ENCODE data around the gene ACOX2.

ACOX2 gene

GRCh38 chr3:58556761-58557221, 19.8 kb upstream of the ACOX2 start:
- no peak for DNase-seq
- no peak for ATAC-seq

GRCh38 chr3:58556001-58556400, 19.0 kb upstream of the ACOX2 start:
- no peak overlapping the region for H3K27ac Mint-ChIP-seq
- DNase-seq (no peak), ATAC-seq (no peak)
- no peaks in the 10 kb centered on the region for H3K4me1 Mint-ChIP-seq
- H3K27me3 Mint-ChIP-seq: peaks cover 17% of the 10 kb centered on the region
- H3K9me3 Mint-ChIP-seq: peaks cover 9 to 12% of the 10 kb centered on the region in 2 donors
- H3K4me3 Mint-ChIP-seq: no peak overlapping the region

More at GRCh38 chr3:58556761-58557221, 19.8 kb upstream of the ACOX2 start:
- Mint-ChIP-seq H3K4me1 (no peaks in the 10 kb centered on the region), H3K4me3 (no peak overlapping the region), H3K27me3 (peaks cover 17% of the 10 kb centered on the region), H3K9me3 (peaks cover 5 to 8% of the 10 kb centered on the region in 2 donors), H3K27ac (peak overlapping the region in 1 of 2 donors; percentile 79)

GRCh38 chr3:58555203-58555602, 18.2 kb upstream of the ACOX2 start:
- Mint-ChIP-seq H3K4me3 (no peak overlapping the region), H3K27ac (no peak overlapping the region), H3K9me3 (peaks cover 9 to 12% of the 10 kb centered on the region in 2 donors), H3K27me3 (peaks cover 17% of the 10 kb centered on the region), H3K4me1 (no peaks in the 10 kb centered on the region)
- ATAC-seq (no peak), DNase-seq (no peak)

GRCh38 chr3:58553003-58553402, 16.0 kb upstream of the ACOX2 start:
- peaks cover 9 to 12% of the 10 kb centered on the region in 2 donors for H3K9me3 Mint-ChIP-seq
- no peak for DNase-seq
- peaks cover 17% of the 10 kb centered on the region for H3K27me3 Mint-ChIP-seq
- H3K27ac Mint-ChIP-seq: no peak overlapping the region
- ATAC-seq: no peak
- no peaks in the 10 kb centered on the region for H3K4me1 Mint-ChIP-seq
- no peak overlapping the region for H3K4me3 Mint-ChIP-seq

- ATAC-seq (no peak), DNase-seq (no peak)
- H3K4me3 Mint-ChIP-seq: no peak overlapping the region
- no peaks in the 10 kb centered on the region for H3K4me1 Mint-ChIP-seq
- H3K27me3 Mint-ChIP-seq: peaks cover 12% of the 10 kb centered on the region
- H3K9me3 Mint-ChIP-seq: peaks cover 9 to 12% of the 10 kb centered on the region in 2 donors
- no peak overlapping the region for H3K27ac Mint-ChIP-seq
Measured at GRCh38 chr3:58551636-58552180, 14.7 kb upstream of the ACOX2 start.

- Mint-ChIP-seq H3K4me3 (no peak overlapping the region), H3K4me1 (no peaks in the 10 kb centered on the region), H3K27ac (no peak overlapping the region), H3K9me3 (no peaks in the 10 kb centered on the region), H3K27me3 (peaks cover 9% of the 10 kb centered on the region)
- no peak for ATAC-seq
- no peak for DNase-seq
Measured at GRCh38 chr3:58544541-58544940, 7.6 kb upstream of the ACOX2 start.

- no peak for DNase-seq
- Mint-ChIP-seq H3K27ac (no peak overlapping the region), H3K9me3 (no peaks in the 10 kb centered on the region), H3K27me3 (peaks cover 9% of the 10 kb centered on the region), H3K4me1 (peaks cover 11% of the 10 kb centered on the region), H3K4me3 (no peak overlapping the region)
- ATAC-seq: no peak
Measured at GRCh38 chr3:58540176-58540858, 3.3 kb upstream of the ACOX2 start.

- Mint-ChIP-seq H3K9me3 (no peaks in the 10 kb centered on the region), H3K27me3 (peaks cover 4% of the 10 kb centered on the region), H3K4me1 (peaks cover 11% of the 10 kb centered on the region), H3K27ac (no peak overlapping the region), H3K4me3 (no peak overlapping the region)
- no peak for ATAC-seq
- DNase-seq: no peak
Measured at GRCh38 chr3:58539626-58540025, 2.6 kb upstream of the ACOX2 start.

- H3K27me3 Mint-ChIP-seq: no peaks in the 10 kb centered on the region
- ATAC-seq (no peak), DNase-seq (no peak)
- H3K4me1 Mint-ChIP-seq: peaks cover 18% of the 10 kb centered on the region
- H3K27ac Mint-ChIP-seq: no peak overlapping the region
- no peak overlapping the region for H3K4me3 Mint-ChIP-seq
- no peaks in the 10 kb centered on the region for H3K9me3 Mint-ChIP-seq
Measured at GRCh38 chr3:58537412-58538301, 667 bp upstream of the ACOX2 start.

GRCh38 chr3:58535531-58536500, 1.2 kb downstream of the ACOX2 start:
- H3K27me3 Mint-ChIP-seq: no peaks in the 10 kb centered on the region
- peak overlapping the region in 1 of 2 donors; percentile 55 for H3K27ac Mint-ChIP-seq

GRCh38 chr3:58534592-58535494, 2.1 kb downstream of the ACOX2 start:
- H3K27ac Mint-ChIP-seq: peak overlapping the region in 1 of 2 donors; percentile 55
- no peak overlapping the region for H3K4me3 Mint-ChIP-seq
- DNase-seq (no peak), ATAC-seq (no peak)
- H3K4me1 Mint-ChIP-seq: peaks cover 27% of the 10 kb centered on the region
- no peaks in the 10 kb centered on the region for H3K27me3 Mint-ChIP-seq
- no peaks in the 10 kb centered on the region for H3K9me3 Mint-ChIP-seq

More at GRCh38 chr3:58535531-58536500, 1.2 kb downstream of the ACOX2 start:
- Mint-ChIP-seq H3K4me3 (no peak overlapping the region), H3K9me3 (no peaks in the 10 kb centered on the region), H3K4me1 (peaks cover 27% of the 10 kb centered on the region)
- ATAC-seq (no peak), DNase-seq (no peak)

- Mint-ChIP-seq H3K4me1 (peaks cover 27% of the 10 kb centered on the region), H3K4me3 (peak overlapping the region; percentile 9 to 55), H3K27ac (peak overlapping the region in 1 of 2 donors; percentile 82), H3K27me3 (no peaks in the 10 kb centered on the region), H3K9me3 (no peaks in the 10 kb centered on the region)
- ATAC-seq (peak; percentile 93), DNase-seq (peak; percentile 80 to 87)
Measured at GRCh38 chr3:58532794-58533220, 4.2 kb downstream of the ACOX2 start.

- no peak for DNase-seq
- ATAC-seq: no peak
- Mint-ChIP-seq H3K9me3 (no peaks in the 10 kb centered on the region), H3K27me3 (no peaks in the 10 kb centered on the region), H3K27ac (no peak overlapping the region), H3K4me3 (no peak overlapping the region), H3K4me1 (peaks cover 27% of the 10 kb centered on the region)
Measured at GRCh38 chr3:58531956-58532355, 5.0 kb downstream of the ACOX2 start.

GRCh38 chr3:58531555-58531954, 5.4 kb downstream of the ACOX2 start:
- peaks cover 25% of the 10 kb centered on the region for H3K4me1 Mint-ChIP-seq
- H3K4me3 Mint-ChIP-seq: no peak overlapping the region
- no peaks in the 10 kb centered on the region for H3K9me3 Mint-ChIP-seq
- no peak overlapping the region for H3K27ac Mint-ChIP-seq
- no peak for DNase-seq
- no peaks in the 10 kb centered on the region for H3K27me3 Mint-ChIP-seq
- no peak for ATAC-seq

Data from stimulated activated naive CD8-positive, alpha-beta T cell treated with anti-CD3 and anti-CD28 coated beads, Interleukin-15, amount 100 ng/mL, for 72 hours (primary cell).